ENCODE data around the gene S100A16.
"Not testable (repeated sequence)": the region's sequence is repeated elsewhere in the genome, so short reads cannot be mapped to it uniquely, and the experiment has no call there.

The S100A16 gene

GRCh38 chr1:153562021-153562420, 50.9 kb downstream of the S100A16 start:
- not testable (repeated sequence) for H3K27me3 ChIP-seq (ENCODE audit: control insufficient read depth, insufficient read depth, low read length); H3K36me3 ChIP-seq (ENCODE audit: control insufficient read depth, insufficient read depth, low read length); H3K27ac ChIP-seq (ENCODE audit: low read depth, low read length); H3K9ac ChIP-seq (ENCODE audit: low read length); H3K4me3 ChIP-seq (ENCODE audit: low read length)
- peaks cover 17% of the 10 kb centered on the region for H3K4me1 ChIP-seq (ENCODE audit: control insufficient read depth, insufficient read depth, low read length)

GRCh38 chr1:153561466-153561985, 51.4 kb downstream of the S100A16 start:
- Histone ChIP-seq H3K4me1 (ENCODE audit: control insufficient read depth, insufficient read depth, low read length) (peaks cover 12% of the 10 kb centered on the region), H3K27me3 (ENCODE audit: control insufficient read depth, insufficient read depth, low read length) (no peaks in the 10 kb centered on the region), H3K27ac (ENCODE audit: low read depth, low read length) (no peak overlapping the region), H3K9ac (ENCODE audit: low read length) (no peak overlapping the region), H3K36me3 (ENCODE audit: control insufficient read depth, insufficient read depth, low read length) (no peaks in the 10 kb centered on the region), H3K4me3 (ENCODE audit: low read length) (no peak overlapping the region)

- no peak overlapping the region for H3K9ac ChIP-seq (ENCODE audit: low read length)
- H3K4me1 ChIP-seq (ENCODE audit: control insufficient read depth, insufficient read depth, low read length) = peaks cover 7% of the 10 kb centered on the region
- H3K4me3 ChIP-seq (ENCODE audit: low read length) = no peak overlapping the region
- H3K27me3 ChIP-seq (ENCODE audit: control insufficient read depth, insufficient read depth, low read length) = no peaks in the 10 kb centered on the region
- no peak overlapping the region for H3K27ac ChIP-seq (ENCODE audit: low read depth, low read length)
- no peaks in the 10 kb centered on the region for H3K36me3 ChIP-seq (ENCODE audit: control insufficient read depth, insufficient read depth, low read length)
Observed at GRCh38 chr1:153560771-153561465, 52.0 kb downstream of the S100A16 start.

GRCh38 chr1:153560241-153560640, 52.7 kb downstream of the S100A16 start:
- Histone ChIP-seq H3K9ac (ENCODE audit: low read length) (no peak overlapping the region), H3K4me3 (ENCODE audit: low read length) (no peak overlapping the region), H3K27me3 (ENCODE audit: control insufficient read depth, insufficient read depth, low read length) (no peaks in the 10 kb centered on the region), H3K27ac (ENCODE audit: low read depth, low read length) (no peak overlapping the region), H3K36me3 (ENCODE audit: control insufficient read depth, insufficient read depth, low read length) (no peaks in the 10 kb centered on the region), H3K4me1 (ENCODE audit: control insufficient read depth, insufficient read depth, low read length) (peaks cover under 1% of the 10 kb centered on the region)

- peaks cover 3% of the 10 kb centered on the region for H3K4me1 ChIP-seq (ENCODE audit: control insufficient read depth, insufficient read depth, low read length)
- H3K9ac ChIP-seq (ENCODE audit: low read length) = no peak overlapping the region
- no peak overlapping the region for H3K4me3 ChIP-seq (ENCODE audit: low read length)
- H3K27ac ChIP-seq (ENCODE audit: low read depth, low read length) = no peak overlapping the region
- no peaks in the 10 kb centered on the region for H3K36me3 ChIP-seq (ENCODE audit: control insufficient read depth, insufficient read depth, low read length)
- H3K27me3 ChIP-seq (ENCODE audit: control insufficient read depth, insufficient read depth, low read length) = no peaks in the 10 kb centered on the region
Observed at GRCh38 chr1:153557877-153558276, 55.1 kb downstream of the S100A16 start.
